Measurements from ENCODE around the gene SWAP70. TPM values are rescaled to one million over a fixed set of nuclear protein-coding genes. Genes with fewer than 3 reads are reported as not detected.

SWAP70 gene
- total and polyA plus RNA-seq, 2 experiments from 2014 or later: 30.3 to 33.3 TPM

GRCh38 chr11:9739123-9739900 is 75.4 kb downstream of the SWAP70 start (continued):
- no peak for TF ChIP-seq STAT1 (IDR thresholded peaks at IDR 0.05; ENCODE audit: unreplicated experiment)
- no peak for TF ChIP-seq JUNB (IDR thresholded peaks at IDR 0.05; ENCODE audit: unreplicated experiment)
- TF ChIP-seq, protein P1, sequence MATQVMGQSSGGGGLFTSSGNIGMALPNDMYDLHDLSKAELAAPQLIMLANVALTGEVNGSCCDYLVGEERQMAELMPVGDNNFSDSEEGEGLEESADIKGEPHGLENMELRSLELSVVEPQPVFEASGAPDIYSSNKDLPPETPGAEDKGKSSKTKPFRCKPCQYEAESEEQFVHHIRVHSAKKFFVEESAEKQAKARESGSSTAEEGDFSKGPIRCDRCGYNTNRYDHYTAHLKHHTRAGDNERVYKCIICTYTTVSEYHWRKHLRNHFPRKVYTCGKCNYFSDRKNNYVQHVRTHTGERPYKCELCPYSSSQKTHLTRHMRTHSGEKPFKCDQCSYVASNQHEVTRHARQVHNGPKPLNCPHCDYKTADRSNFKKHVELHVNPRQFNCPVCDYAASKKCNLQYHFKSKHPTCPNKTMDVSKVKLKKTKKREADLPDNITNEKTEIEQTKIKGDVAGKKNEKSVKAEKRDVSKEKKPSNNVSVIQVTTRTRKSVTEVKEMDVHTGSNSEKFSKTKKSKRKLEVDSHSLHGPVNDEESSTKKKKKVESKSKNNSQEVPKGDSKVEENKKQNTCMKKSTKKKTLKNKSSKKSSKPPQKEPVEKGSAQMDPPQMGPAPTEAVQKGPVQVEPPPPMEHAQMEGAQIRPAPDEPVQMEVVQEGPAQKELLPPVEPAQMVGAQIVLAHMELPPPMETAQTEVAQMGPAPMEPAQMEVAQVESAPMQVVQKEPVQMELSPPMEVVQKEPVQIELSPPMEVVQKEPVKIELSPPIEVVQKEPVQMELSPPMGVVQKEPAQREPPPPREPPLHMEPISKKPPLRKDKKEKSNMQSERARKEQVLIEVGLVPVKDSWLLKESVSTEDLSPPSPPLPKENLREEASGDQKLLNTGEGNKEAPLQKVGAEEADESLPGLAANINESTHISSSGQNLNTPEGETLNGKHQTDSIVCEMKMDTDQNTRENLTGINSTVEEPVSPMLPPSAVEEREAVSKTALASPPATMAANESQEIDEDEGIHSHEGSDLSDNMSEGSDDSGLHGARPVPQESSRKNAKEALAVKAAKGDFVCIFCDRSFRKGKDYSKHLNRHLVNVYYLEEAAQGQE (IDR thresholded peaks at IDR 0.05; ENCODE audit: unreplicated experiment): no peak

DNA sequence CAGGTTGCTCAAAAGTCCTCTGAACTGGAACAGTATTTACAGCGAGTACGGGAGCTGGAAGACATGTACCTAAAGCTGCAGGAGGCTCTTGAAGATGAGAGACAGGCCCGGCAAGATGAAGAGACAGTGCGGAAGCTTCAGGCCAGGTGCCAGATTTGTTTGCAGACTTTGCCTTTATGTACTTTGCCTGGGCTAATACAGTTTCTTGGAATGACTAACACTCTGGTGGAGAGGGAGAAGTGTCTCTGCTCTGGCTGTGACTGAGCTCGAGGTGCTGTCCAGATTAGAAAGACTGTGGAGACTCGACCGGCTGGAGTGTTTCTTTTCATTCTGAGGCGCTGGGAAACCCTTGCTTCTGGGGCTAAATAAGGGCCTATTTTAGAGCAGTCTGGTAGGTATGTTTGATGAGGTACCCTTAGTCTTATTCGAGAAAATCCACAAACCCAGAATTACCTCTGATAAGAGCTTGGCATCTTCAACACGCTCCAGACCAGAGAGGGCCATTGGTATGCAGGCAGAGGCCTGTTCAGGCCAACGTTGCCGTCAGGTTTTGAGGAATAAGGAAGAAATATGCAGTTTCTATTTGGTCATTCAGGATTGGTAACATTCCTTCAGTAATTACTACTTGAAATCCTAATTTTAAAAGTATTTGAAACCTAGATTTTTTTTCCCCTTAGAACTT is 76.5 kb downstream of the SWAP70 start:
- Histone ChIP-seq H4K20me1 (replicated peaks; ENCODE audit: insufficient read depth) (no peaks in the 10 kb centered on the region), H3K4me1 (ENCODE audit: insufficient read depth) (no peaks in the 10 kb centered on the region), H3F3A (replicated peaks; ENCODE audit: low read depth) (0 out of 2 replicates have a peak, but pooled peaks cover 4% of the 10 kb centered on the region), H3K9me2 (ENCODE audit: insufficient read depth) (no peaks in the 10 kb centered on the region), H2AFZ (no peak overlapping the region), H3K27me3 (ENCODE audit: insufficient read depth) (no peaks in the 10 kb centered on the region), H3K4me3 (no peak overlapping the region), H3K36me3 (ENCODE audit: insufficient read depth) (peaks cover 22% of the 10 kb centered on the region), H3K4me2 (no peak overlapping the region), H3K79me2 (replicated peaks; ENCODE audit: insufficient read depth) (no peaks in the 10 kb centered on the region; the same call in 1 of the 2 replicates), H3K27ac (ENCODE audit: low read depth) (no peak overlapping the region; the same call in 1 of the 2 replicates)
- H3K4me3 Mint-ChIP-seq: no peak overlapping the region
- peaks cover 6% of the 10 kb centered on the region; the same call in 2 of the 3 replicates for H3K4me1 Mint-ChIP-seq
- no peak for ATAC-seq
- no peak overlapping the region for H3K27ac Mint-ChIP-seq
- peaks cover 7% of the 10 kb centered on the region; the same call in 2 of the 3 replicates for H3K9me3 Mint-ChIP-seq
- no peak for DNase-seq (ENCODE audit: low spot score)
- peaks cover 70% of the 10 kb centered on the region for H3K36me3 Mint-ChIP-seq (ENCODE audit: low read depth)
- H3K27me3 Mint-ChIP-seq (ENCODE audit: insufficient read depth, low read depth, poor library complexity): peaks cover 2% of the 10 kb centered on the region
- TF ChIP-seq ETS1 (IDR thresholded peaks at IDR 0.05) (no peak), EZH2 (IDR thresholded peaks at IDR 0.05; ENCODE audit: low read depth, unreplicated experiment) (no peak), EZH2phosphoT487 (IDR thresholded peaks at IDR 0.05; ENCODE audit: unreplicated experiment) (no peak), ZNF331 (CRISPR knock-in tag; IDR thresholded peaks at IDR 0.05; ENCODE audit: low read depth) (no peak), CREB1 (CRISPR knock-in tag; IDR thresholded peaks at IDR 0.05; ENCODE audit: low read depth) (no peak), NANOG (IDR thresholded peaks at IDR 0.05; ENCODE audit: borderline replicate concordance) (no peak), CTCF (conservative IDR thresholded peaks at IDR 0.05; ENCODE audit: low read depth in 2 of 2) (no peak), STAT1 (IDR thresholded peaks at IDR 0.05; ENCODE audit: unreplicated experiment) (no peak)
- TF ChIP-seq, protein P1 (IDR thresholded peaks at IDR 0.05; ENCODE audit: unreplicated experiment): no peak
